ENCODE results near the gene UST. TPM values are rescaled to one million over a fixed set of nuclear protein-coding genes. Genes with fewer than 3 reads are reported as not detected.

UST gene
- total RNA-seq, 1 donor from 2014 or later, result 17.1 TPM

DNA sequence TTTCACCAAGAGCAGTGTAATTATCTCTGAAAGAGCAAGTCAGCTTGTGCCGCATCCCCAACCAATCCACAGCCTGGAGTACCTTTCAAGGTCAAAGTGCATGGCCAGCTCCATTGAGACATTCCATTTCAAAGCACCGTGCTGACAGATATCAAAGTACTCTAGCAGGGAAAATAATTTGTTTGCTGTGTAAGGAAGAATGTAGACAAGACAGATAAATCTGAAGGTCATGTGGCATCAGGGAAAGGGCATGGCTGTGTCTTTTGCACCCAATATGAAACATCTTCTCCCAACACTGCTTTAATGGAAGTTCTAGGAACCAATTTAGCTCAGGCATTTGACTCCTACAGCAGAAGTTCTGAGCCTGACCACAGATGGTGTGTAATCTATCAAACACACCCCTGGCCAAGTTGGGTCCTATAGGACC lies 328.0 kb downstream of the UST start:
- H3K27ac Mint-ChIP-seq (ENCODE audit: unreplicated experiment), result no peak overlapping the region
- no peak overlapping the region for H3K4me3 Mint-ChIP-seq (ENCODE audit: unreplicated experiment)
- DNase-seq (ENCODE audit: low spot score), result no peak
- H3K4me1 Mint-ChIP-seq (ENCODE audit: low read depth), result peaks cover 46% of the 10 kb centered on the region
- no peaks in the 10 kb centered on the region for H3K36me3 Mint-ChIP-seq (ENCODE audit: low read depth)
- H3K27me3 Mint-ChIP-seq (ENCODE audit: low read depth), result no peaks in the 10 kb centered on the region
- H3K9me3 Mint-ChIP-seq (ENCODE audit: low read depth), result peaks cover 3% of the 10 kb centered on the region
- TF ChIP-seq, protein P1, sequence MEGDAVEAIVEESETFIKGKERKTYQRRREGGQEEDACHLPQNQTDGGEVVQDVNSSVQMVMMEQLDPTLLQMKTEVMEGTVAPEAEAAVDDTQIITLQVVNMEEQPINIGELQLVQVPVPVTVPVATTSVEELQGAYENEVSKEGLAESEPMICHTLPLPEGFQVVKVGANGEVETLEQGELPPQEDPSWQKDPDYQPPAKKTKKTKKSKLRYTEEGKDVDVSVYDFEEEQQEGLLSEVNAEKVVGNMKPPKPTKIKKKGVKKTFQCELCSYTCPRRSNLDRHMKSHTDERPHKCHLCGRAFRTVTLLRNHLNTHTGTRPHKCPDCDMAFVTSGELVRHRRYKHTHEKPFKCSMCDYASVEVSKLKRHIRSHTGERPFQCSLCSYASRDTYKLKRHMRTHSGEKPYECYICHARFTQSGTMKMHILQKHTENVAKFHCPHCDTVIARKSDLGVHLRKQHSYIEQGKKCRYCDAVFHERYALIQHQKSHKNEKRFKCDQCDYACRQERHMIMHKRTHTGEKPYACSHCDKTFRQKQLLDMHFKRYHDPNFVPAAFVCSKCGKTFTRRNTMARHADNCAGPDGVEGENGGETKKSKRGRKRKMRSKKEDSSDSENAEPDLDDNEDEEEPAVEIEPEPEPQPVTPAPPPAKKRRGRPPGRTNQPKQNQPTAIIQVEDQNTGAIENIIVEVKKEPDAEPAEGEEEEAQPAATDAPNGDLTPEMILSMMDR (IDR thresholded peaks at IDR 0.05), result no peak

DNA sequence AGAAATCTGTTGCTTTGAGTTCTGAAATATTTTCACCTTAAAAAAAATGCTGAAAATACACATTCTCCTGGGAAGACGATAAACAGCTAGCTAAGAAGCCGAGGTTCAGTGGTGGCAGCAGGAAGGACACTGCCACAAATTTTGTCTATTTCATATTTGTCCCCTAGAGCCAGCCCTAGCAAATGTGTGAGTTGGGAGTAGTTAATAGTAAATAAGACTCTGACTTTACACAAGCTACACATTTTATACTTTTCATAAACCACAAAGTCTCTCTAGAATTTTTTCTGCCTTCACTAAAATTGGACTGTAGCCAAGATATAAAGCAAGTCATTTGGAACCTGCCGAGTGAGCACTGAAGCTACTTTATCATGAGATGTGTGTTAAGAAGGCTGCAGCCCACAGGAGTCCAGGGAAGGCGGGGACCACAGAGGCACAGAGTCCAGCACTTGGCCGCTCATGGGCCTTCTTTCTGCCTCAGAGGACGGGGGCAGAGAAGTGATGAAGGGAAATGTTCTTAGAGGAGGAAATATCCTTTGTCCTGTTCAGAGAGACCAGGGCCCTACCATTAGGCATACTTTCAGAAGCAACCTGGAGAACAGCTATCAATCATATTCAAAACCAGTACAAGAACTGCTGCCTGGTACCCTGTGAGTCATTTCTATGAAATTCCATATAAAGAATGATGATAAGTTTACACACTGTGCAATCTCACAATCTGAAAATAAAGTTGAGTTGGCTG lies 329.0 kb downstream of the UST start:
- peak overlapping the region; percentile 91 for H3K27ac Mint-ChIP-seq (ENCODE audit: unreplicated experiment)
- H3K4me3 Mint-ChIP-seq (ENCODE audit: unreplicated experiment), result no peak overlapping the region
- TF ChIP-seq, protein P1 (IDR thresholded peaks at IDR 0.05), result no peak
- DNase-seq (ENCODE audit: low spot score), result no peak
- H3K9me3 Mint-ChIP-seq (ENCODE audit: low read depth), result peaks cover 3% of the 10 kb centered on the region
- H3K36me3 Mint-ChIP-seq (ENCODE audit: low read depth), result no peaks in the 10 kb centered on the region
- H3K4me1 Mint-ChIP-seq (ENCODE audit: low read depth), result peaks cover 55% of the 10 kb centered on the region
- no peaks in the 10 kb centered on the region for H3K27me3 Mint-ChIP-seq (ENCODE audit: low read depth)

DNA sequence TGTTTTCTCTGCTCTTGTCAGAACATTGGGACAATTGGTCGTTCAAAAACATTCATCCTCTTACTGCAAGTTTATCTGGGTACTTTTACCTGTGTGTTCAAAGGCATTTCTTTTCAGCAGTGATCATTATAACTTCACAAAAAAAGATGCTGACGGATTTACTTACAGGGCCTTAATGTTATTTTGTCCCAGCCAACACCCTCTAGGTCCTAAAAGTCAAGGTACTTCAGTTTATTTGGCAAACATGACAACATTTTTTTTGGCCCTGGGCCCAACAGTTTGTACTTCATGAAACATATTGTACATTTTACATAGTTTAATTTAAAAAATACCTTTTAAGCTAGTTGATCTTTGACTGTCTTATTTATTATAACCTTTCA lies 329.5 kb downstream of the UST start:
- TF ChIP-seq, protein P1 (IDR thresholded peaks at IDR 0.05), result no peak
- no peaks in the 10 kb centered on the region for H3K27me3 Mint-ChIP-seq (ENCODE audit: low read depth)
- H3K9me3 Mint-ChIP-seq (ENCODE audit: low read depth), result peaks cover 3% of the 10 kb centered on the region
- H3K4me1 Mint-ChIP-seq (ENCODE audit: low read depth), result peaks cover 61% of the 10 kb centered on the region
- no peaks in the 10 kb centered on the region for H3K36me3 Mint-ChIP-seq (ENCODE audit: low read depth)
- H3K4me3 Mint-ChIP-seq (ENCODE audit: unreplicated experiment), result no peak overlapping the region
- no peak for DNase-seq (ENCODE audit: low spot score)
- H3K27ac Mint-ChIP-seq (ENCODE audit: unreplicated experiment), result peak overlapping the region; percentile 91

DNA sequence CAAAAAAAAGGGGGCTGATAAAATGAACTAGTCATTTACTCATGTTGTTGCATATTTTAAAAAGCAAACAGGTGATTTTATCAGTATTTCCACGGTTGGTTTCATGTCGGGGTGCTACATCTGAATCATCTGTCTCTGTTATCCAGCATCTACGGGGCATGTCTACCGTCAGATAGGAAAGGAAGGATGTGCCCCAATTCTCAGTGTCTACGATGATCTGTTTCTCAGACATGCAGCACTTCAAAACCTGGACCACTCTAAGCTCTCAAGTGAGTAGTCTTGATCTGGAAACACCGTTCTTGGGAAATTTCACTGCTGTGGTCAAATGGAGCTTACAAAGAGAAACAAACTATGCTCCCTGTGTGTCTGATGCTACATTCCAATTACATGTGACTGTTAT lies 330.4 kb downstream of the UST start:
- no peak for DNase-seq (ENCODE audit: low spot score)
- Mint-ChIP-seq H3K9me3 (ENCODE audit: low read depth) (no peaks in the 10 kb centered on the region), H3K36me3 (ENCODE audit: low read depth) (no peaks in the 10 kb centered on the region), H3K4me1 (ENCODE audit: low read depth) (peaks cover 68% of the 10 kb centered on the region), H3K4me3 (ENCODE audit: unreplicated experiment) (no peak overlapping the region), H3K27me3 (ENCODE audit: low read depth) (no peaks in the 10 kb centered on the region), H3K27ac (ENCODE audit: unreplicated experiment) (peak overlapping the region; percentile 57)
- TF ChIP-seq, protein P1 (IDR thresholded peaks at IDR 0.05), result no peak

DNA sequence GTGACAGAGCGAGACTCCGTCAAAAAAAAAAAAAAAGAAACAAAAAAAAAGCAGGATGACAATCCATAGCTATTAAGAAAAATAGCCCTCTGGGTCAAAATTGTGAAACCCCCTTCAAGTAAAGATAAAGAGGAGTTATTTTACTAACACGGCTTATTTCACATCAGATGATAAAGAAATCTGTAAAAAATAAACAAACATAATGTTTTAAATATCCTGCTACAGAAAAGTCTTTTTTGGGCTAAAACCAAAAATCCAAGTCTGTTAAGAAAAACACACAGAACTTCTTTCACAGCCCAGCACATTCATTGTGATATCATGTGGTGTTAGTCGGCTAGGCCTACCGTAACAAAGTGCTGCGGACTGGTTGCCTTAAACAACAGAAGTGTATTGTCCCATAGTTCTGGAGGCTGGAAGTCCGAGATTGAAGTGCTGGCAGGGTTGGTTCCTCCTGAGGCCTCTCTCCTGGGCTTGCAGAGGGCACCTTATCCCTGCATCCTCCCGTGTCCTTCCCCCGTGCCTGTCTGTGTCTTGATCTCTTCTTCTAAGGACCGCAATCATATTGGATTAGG lies 331.5 kb downstream of the UST start:
- TF ChIP-seq, protein P1 (IDR thresholded peaks at IDR 0.05), result no peak
- H3K27ac Mint-ChIP-seq (ENCODE audit: unreplicated experiment), result peak overlapping the region; percentile 68
- H3K9me3 Mint-ChIP-seq (ENCODE audit: low read depth), result no peaks in the 10 kb centered on the region
- H3K36me3 Mint-ChIP-seq (ENCODE audit: low read depth), result no peaks in the 10 kb centered on the region
- DNase-seq (ENCODE audit: low spot score), result no peak
- H3K27me3 Mint-ChIP-seq (ENCODE audit: low read depth), result no peaks in the 10 kb centered on the region
- peaks cover 73% of the 10 kb centered on the region for H3K4me1 Mint-ChIP-seq (ENCODE audit: low read depth)
- no peak overlapping the region for H3K4me3 Mint-ChIP-seq (ENCODE audit: unreplicated experiment)
